CD4-positive, CD25-positive, alpha-beta regulatory T cell (primary cell): ENCODE measurements around the gene KCTD12. TPM values are rescaled to one million over a fixed set of nuclear protein-coding genes. Genes with fewer than 3 reads are reported as not detected.

Experiments used
- ATAC-seq, 2 donors: fragments of 150-1000 bp; cut with Tn5 transposase; one replicate each; pipeline ENCODE4 v1.10.0; 2021; ENCODE audit warnings: low read depth in 2 of 2, moderate number of reproducible peaks in 2 of 2, moderate library complexity in 1 of 2
- DNase-seq, 3 donors: peaks; one replicate each; pipeline versions ENCODE4 v3.0.0 to v3.0.0-alpha.2; 2012 to 2022; ENCODE audit warnings: mixed read lengths in 1 of 3
- H3K27ac ChIP-seq: one replicate; pipeline ENCODE4 v1.7.0; 2013; ENCODE audit warnings: mild to moderate bottlenecking, low read length; ENCODE audit not compliant: insufficient read depth, poor library complexity, severe bottlenecking
- H3K27me3 ChIP-seq: one replicate; pipeline ENCODE4 v1.7.0; 2013; ENCODE audit warnings: low read length; ENCODE audit not compliant: control insufficient read depth, insufficient read depth
- H3K36me3 ChIP-seq: one replicate; pipeline ENCODE4 v1.7.0; 2013; ENCODE audit warnings: mild to moderate bottlenecking, low read length, moderate library complexity; ENCODE audit not compliant: control insufficient read depth, insufficient read depth
- H3K4me1 ChIP-seq: 2 replicates; pipeline ENCODE4 v1.7.0; 2013; ENCODE audit warnings: mild to moderate bottlenecking, low read length; ENCODE audit not compliant: insufficient read depth, control insufficient read depth, poor library complexity, severe bottlenecking
- H3K4me3 ChIP-seq: one replicate; pipeline ENCODE4 v1.7.0; 2013; ENCODE audit warnings: low read depth, mild to moderate bottlenecking, low read length, moderate library complexity
- H3K9me3 ChIP-seq, 2 experiments: 1 replicate in 1 of 2; 2 replicates in 1 of 2; pipeline ENCODE4 v1.7.0; 2013; ENCODE audit warnings: low read length in 2 of 2, mild to moderate bottlenecking in 1 of 2, moderate library complexity in 1 of 2; ENCODE audit not compliant: control insufficient read depth in 2 of 2
- H3K27ac Mint-ChIP-seq, 3 donors: one replicate each; pipeline ENCODE4 v1.8.0; 2020 to 2022; ENCODE audit warnings: mild to moderate bottlenecking in 3 of 3, mixed read lengths in 3 of 3, moderate library complexity in 2 of 3
- H3K27me3 Mint-ChIP-seq: one replicate; pipeline ENCODE4 v1.8.0; 2022; ENCODE audit warnings: mild to moderate bottlenecking, mixed read lengths
- H3K36me3 Mint-ChIP-seq: one replicate; pipeline ENCODE4 v1.8.0; 2020; ENCODE audit warnings: mixed read lengths
- H3K4me1 Mint-ChIP-seq, 4 donors: one replicate each; pipeline ENCODE4 v1.8.0; 2020 to 2022; ENCODE audit warnings: mixed read lengths in 4 of 4, mild to moderate bottlenecking in 1 of 4
- H3K4me3 Mint-ChIP-seq, 4 donors: one replicate each; pipeline ENCODE4 v1.8.0; 2020 to 2022; ENCODE audit warnings: mild to moderate bottlenecking in 4 of 4, mixed read lengths in 4 of 4, moderate library complexity in 3 of 4
- H3K9me3 Mint-ChIP-seq, 7 donors: one replicate each; pipeline ENCODE4 v1.8.0; 2020 to 2022; ENCODE audit warnings: mixed read lengths in 7 of 7, mild to moderate bottlenecking in 3 of 7, moderate library complexity in 2 of 7
- polyA plus RNA-seq, 4 donors: library from polyadenylated mRNA; unstranded; fragments of 300-500 nt; fragmentation: Illumina TruSeq; gene quantifications; one replicate each; pipeline ENCODE4 v1.2.3, GENCODE V29; 2021
- total RNA-seq: library from RNA; stranded (reverse); gene quantifications from one replicate; pipeline ENCODE4 v1.2.3, GENCODE V29; 2022

Gene KCTD12
- total and polyA plus RNA-seq, 5 donors from 2014 or later, result 0.19 to 2.8 (median 0.26) TPM

- no peak overlapping the region for H3K27ac ChIP-seq
- H3K36me3 Mint-ChIP-seq, result no peaks in the 10 kb centered on the region
- ATAC-seq (no peak), DNase-seq (no peak)
- peaks cover 0 to 4% (median 0%) of the 10 kb centered on the region in 7 donors for H3K9me3 Mint-ChIP-seq
- H3K4me1 Mint-ChIP-seq, result peaks cover 0 to 2% (median 0%) of the 10 kb centered on the region in 4 donors
- peaks cover 1% of the 10 kb centered on the region for H3K27me3 ChIP-seq
- H3K9me3 ChIP-seq, result no peaks in the 10 kb centered on the region
- no peaks in the 10 kb centered on the region for H3K4me1 ChIP-seq
- H3K27ac Mint-ChIP-seq, result no peak overlapping the region
- H3K4me3 Mint-ChIP-seq, result no peak overlapping the region
- peaks cover 5% of the 10 kb centered on the region for H3K27me3 Mint-ChIP-seq
- H3K4me3 ChIP-seq, result no peak overlapping the region
- no peaks in the 10 kb centered on the region for H3K36me3 ChIP-seq
These were observed 31.3 kb downstream of the KCTD12 start for GRCh38 chr13:76854894-76855293.

DNA sequence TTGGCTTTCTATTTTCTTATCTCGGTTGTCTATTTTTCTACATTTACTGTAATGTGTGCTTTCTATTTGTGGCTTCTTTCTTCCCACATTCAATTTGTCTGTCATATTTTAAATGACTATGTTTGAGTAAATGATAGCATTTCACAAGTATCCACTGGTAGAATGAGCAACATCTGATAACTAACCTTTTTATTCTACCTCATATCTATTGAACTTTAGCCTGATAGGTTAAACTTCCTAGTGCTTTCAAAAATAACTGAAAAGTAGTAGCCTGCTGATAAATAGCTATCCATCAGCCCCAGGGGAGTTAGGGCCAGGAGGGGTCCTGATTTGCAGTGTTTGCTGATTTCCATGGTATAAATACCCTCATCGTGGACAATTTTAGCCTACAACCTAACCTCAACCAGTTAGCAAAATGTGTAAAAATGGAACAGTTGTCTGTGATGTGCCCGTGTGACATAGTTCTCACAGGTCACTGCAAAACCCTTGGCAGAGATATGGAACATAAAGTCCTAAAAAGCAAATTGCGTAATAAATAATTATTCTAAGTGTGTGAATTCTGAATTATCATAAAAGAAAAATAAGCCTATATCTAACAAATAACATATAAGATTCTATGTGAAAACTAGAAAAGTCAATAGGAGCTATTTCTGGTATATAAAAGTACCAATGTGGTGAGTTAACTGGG is 32.1 kb downstream of the KCTD12 start:
- no peaks in the 10 kb centered on the region for H3K36me3 ChIP-seq
- ATAC-seq (no peak), DNase-seq (no peak)
- Mint-ChIP-seq H3K27me3 (peaks cover 5% of the 10 kb centered on the region), H3K27ac (no peak overlapping the region), H3K9me3 (peaks cover 0 to 3% (median 0%) of the 10 kb centered on the region in 7 donors), H3K4me1 (peaks cover 0 to 2% (median 0%) of the 10 kb centered on the region in 4 donors), H3K36me3 (no peaks in the 10 kb centered on the region), H3K4me3 (no peak overlapping the region)
- no peak overlapping the region for H3K4me3 ChIP-seq
- H3K27me3 ChIP-seq, result peaks cover 1% of the 10 kb centered on the region
- no peaks in the 10 kb centered on the region for H3K4me1 ChIP-seq
- no peaks in the 10 kb centered on the region for H3K9me3 ChIP-seq
- no peak overlapping the region for H3K27ac ChIP-seq

- Mint-ChIP-seq H3K4me3 (no peak overlapping the region), H3K36me3 (no peaks in the 10 kb centered on the region), H3K27me3 (peaks cover 5% of the 10 kb centered on the region), H3K9me3 (peaks cover 0 to 3% (median 0%) of the 10 kb centered on the region in 7 donors), H3K27ac (no peak overlapping the region), H3K4me1 (peaks cover 0 to 2% (median 0%) of the 10 kb centered on the region in 4 donors)
- Histone ChIP-seq H3K4me1 (no peaks in the 10 kb centered on the region), H3K36me3 (no peaks in the 10 kb centered on the region), H3K27me3 (peaks cover 1% of the 10 kb centered on the region), H3K4me3 (no peak overlapping the region), H3K27ac (no peak overlapping the region), H3K9me3 (no peaks in the 10 kb centered on the region)
- ATAC-seq, result no peak
- no peak for DNase-seq
These were observed 32.7 kb downstream of the KCTD12 start for GRCh38 chr13:76853481-76853880.

DNA sequence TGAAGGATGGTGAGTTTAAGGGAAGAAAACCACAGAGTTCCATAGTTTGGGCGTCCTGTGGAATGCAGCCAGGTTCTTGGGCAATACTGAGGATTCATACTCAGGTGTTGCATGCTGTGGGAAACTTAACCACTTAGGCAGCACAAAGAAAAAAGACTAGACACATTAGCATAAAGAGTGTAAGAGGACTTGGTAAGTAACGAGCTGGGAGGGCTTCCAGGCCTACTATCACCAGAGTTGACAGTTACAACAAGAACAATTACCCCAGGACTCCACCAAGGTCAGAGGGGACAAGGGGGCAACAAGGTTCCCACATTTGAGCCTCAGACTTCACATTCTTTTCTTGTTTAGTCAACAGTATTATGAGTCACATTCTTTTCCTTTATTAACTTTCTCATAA is 33.2 kb downstream of the KCTD12 start:
- H3K4me3 ChIP-seq, result no peak overlapping the region
- no peaks in the 10 kb centered on the region for H3K4me1 ChIP-seq
- no peak for ATAC-seq
- no peaks in the 10 kb centered on the region for H3K36me3 Mint-ChIP-seq
- H3K27ac Mint-ChIP-seq, result no peak overlapping the region
- no peak overlapping the region for H3K4me3 Mint-ChIP-seq
- no peaks in the 10 kb centered on the region for H3K9me3 ChIP-seq
- peaks cover 5% of the 10 kb centered on the region for H3K27me3 Mint-ChIP-seq
- H3K4me1 Mint-ChIP-seq, result peaks cover 0 to 2% (median 0%) of the 10 kb centered on the region in 4 donors
- DNase-seq, result no peak
- no peak overlapping the region for H3K27ac ChIP-seq
- peaks cover 1% of the 10 kb centered on the region for H3K27me3 ChIP-seq
- H3K36me3 ChIP-seq, result no peaks in the 10 kb centered on the region
- H3K9me3 Mint-ChIP-seq, result peaks cover 0 to 2% (median 0%) of the 10 kb centered on the region in 7 donors

DNA sequence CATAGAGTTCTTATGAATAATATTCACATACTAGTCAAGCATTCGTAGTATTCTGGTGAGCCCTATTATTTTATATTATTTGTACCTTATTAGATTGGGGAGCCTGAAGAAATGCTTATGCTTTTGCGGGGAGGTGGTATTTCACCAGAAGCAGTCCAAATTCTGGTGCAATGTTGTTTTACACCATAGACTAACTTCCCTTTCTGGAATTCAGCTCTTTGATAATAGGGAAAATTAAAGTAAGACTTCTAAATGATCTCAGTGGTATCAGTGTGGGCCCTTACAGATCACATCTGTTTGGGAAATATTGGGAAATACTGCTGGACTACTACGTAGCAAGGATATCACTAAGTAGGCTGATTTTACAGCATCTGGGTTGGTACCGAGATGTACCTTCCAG is 34.2 kb downstream of the KCTD12 start:
- Histone ChIP-seq H3K27ac (no peak overlapping the region), H3K9me3 (no peaks in the 10 kb centered on the region), H3K36me3 (no peaks in the 10 kb centered on the region), H3K4me1 (no peaks in the 10 kb centered on the region), H3K4me3 (no peak overlapping the region), H3K27me3 (peaks cover 1% of the 10 kb centered on the region)
- H3K4me3 Mint-ChIP-seq, result no peak overlapping the region
- ATAC-seq (no peak), DNase-seq (no peak)
- H3K27me3 Mint-ChIP-seq, result peaks cover 5% of the 10 kb centered on the region
- H3K9me3 Mint-ChIP-seq, result peaks cover 0 to 2% (median 0%) of the 10 kb centered on the region in 7 donors
- peaks cover 0 to 2% (median 0%) of the 10 kb centered on the region in 4 donors for H3K4me1 Mint-ChIP-seq
- no peak overlapping the region for H3K27ac Mint-ChIP-seq
- H3K36me3 Mint-ChIP-seq, result no peaks in the 10 kb centered on the region

DNA sequence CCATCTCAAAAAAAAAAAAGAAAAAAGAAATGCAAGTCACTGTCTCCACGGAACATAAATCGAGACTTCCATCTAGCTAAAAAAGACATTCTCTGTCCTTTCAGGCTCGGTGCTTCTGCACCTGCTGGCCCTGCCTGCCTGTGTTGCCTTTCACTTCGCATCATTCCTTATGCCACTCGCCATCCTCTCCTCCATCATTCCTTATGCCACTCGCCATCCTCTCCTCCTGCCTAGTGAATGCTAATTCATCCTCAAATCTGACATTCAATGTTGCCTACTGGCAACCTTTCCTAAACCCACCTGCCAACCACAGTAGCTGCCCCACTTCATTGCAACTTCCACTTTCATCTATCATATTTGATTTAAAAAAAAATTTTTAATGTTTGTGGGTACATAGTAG is 36.7 kb downstream of the KCTD12 start:
- H3K36me3 Mint-ChIP-seq, result no peaks in the 10 kb centered on the region
- H3K4me3 Mint-ChIP-seq, result no peak overlapping the region
- DNase-seq (no peak), ATAC-seq (no peak)
- no peak overlapping the region for H3K27ac Mint-ChIP-seq
- H3K9me3 Mint-ChIP-seq, result no peaks in the 10 kb centered on the region
- Histone ChIP-seq H3K9me3 (no peaks in the 10 kb centered on the region), H3K4me1 (no peaks in the 10 kb centered on the region), H3K4me3 (no peak overlapping the region), H3K27me3 (peaks cover 1% of the 10 kb centered on the region), H3K36me3 (no peaks in the 10 kb centered on the region), H3K27ac (no peak overlapping the region)
- no peaks in the 10 kb centered on the region for H3K4me1 Mint-ChIP-seq
- peaks cover 5% of the 10 kb centered on the region for H3K27me3 Mint-ChIP-seq

DNA sequence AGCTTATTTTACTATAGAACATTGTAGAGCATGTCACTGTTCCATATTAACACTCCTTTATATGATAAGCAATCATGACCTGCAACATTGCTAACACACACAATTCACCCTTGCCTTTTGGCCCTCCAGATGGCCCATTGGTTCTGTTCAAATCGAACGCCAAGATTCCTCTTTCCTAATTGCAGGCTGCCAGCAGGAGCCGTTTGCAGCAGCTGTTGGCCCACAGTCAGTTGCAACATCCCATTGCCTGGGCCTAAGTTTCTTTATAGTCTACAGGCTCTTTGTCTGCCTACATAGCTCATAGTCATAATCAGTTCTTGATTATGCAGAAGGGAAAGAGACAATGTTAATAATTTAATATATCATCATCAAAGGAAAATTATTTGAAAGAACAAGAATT is 37.6 kb downstream of the KCTD12 start:
- Mint-ChIP-seq H3K4me1 (no peaks in the 10 kb centered on the region), H3K27me3 (no peaks in the 10 kb centered on the region), H3K4me3 (no peak overlapping the region), H3K9me3 (peaks cover 0 to 3% (median 0%) of the 10 kb centered on the region in 7 donors), H3K27ac (no peak overlapping the region), H3K36me3 (no peaks in the 10 kb centered on the region)
- no peak overlapping the region for H3K27ac ChIP-seq
- DNase-seq (no peak), ATAC-seq (no peak)
- no peak overlapping the region for H3K4me3 ChIP-seq
- H3K9me3 ChIP-seq, result no peaks in the 10 kb centered on the region
- no peaks in the 10 kb centered on the region for H3K36me3 ChIP-seq
- H3K4me1 ChIP-seq, result no peaks in the 10 kb centered on the region
- H3K27me3 ChIP-seq, result peaks cover 1% of the 10 kb centered on the region

DNA sequence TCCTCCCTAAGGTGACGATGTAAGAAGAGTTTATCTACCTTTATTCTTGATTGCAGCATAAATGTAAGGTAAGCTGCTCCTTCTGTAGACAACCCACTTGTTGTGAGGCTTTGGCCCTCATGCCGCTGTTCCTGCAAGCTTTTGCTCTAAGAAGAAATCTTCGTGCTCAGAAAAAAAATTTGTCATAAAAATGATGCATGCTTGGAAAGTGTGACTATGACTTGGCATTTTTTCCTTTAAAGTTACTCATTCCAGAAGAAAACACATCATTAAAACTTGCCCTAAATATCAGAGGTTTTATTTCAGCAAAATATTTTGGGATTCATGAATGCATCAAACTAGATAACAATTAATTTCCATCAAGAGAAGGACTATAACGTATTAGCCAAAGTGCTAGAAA is 39.8 kb downstream of the KCTD12 start:
- DNase-seq (no peak), ATAC-seq (no peak)
- Histone ChIP-seq H3K36me3 (no peaks in the 10 kb centered on the region), H3K4me1 (no peaks in the 10 kb centered on the region), H3K27ac (no peak overlapping the region), H3K4me3 (no peak overlapping the region), H3K9me3 (no peaks in the 10 kb centered on the region), H3K27me3 (peaks cover 1% of the 10 kb centered on the region)
- Mint-ChIP-seq H3K9me3 (peaks cover 0 to 4% (median 0%) of the 10 kb centered on the region in 7 donors), H3K4me3 (no peak overlapping the region), H3K36me3 (no peaks in the 10 kb centered on the region), H3K4me1 (no peaks in the 10 kb centered on the region), H3K27me3 (peaks cover 13% of the 10 kb centered on the region), H3K27ac (no peak overlapping the region)
